Activated T-helper 1 cell treated with anti-CD3 and anti-CD28 coated beads, Interleukin-12 subunit alpha, Interleukin-12 subunit beta, Interleukin-2, Interleukin-4 antibody, amounts not matched to agents 30 ng/mL and 10 ng/mL and 1 ng/mL, durations not matched to agents 14 hours and 24 hours and 36 hours (primary cell): Measurements from ENCODE around the gene SLC35D1. TPM values are rescaled to one million over a fixed set of nuclear protein-coding genes. Genes with fewer than 3 reads are reported as not detected.
"Not testable (repeated sequence)": the region's sequence is repeated elsewhere in the genome, so short reads cannot be mapped to it uniquely, and the experiment has no call there.

Experiments
- DNase-seq: peaks from one replicate; pipeline ENCODE4 v3.0.0; 2021; ENCODE audit warnings: low spot score
- H3K27ac Mint-ChIP-seq: one replicate; pipeline ENCODE4 v1.8.0; 2021; ENCODE audit warnings: mild to moderate bottlenecking, mixed read lengths
- H3K27me3 Mint-ChIP-seq: one replicate; pipeline ENCODE4 v1.8.0; 2022; ENCODE audit warnings: mild to moderate bottlenecking, moderate library complexity, mixed read lengths; ENCODE audit not compliant: insufficient read depth
- H3K36me3 Mint-ChIP-seq: one replicate; pipeline ENCODE4 v1.8.0; 2021; ENCODE audit warnings: low read depth, mixed read lengths
- H3K4me1 Mint-ChIP-seq: one replicate; pipeline ENCODE4 v1.8.0; 2021; ENCODE audit warnings: low read depth, mixed read lengths
- H3K4me3 Mint-ChIP-seq: one replicate; pipeline ENCODE4 v1.8.0; 2021; ENCODE audit warnings: mild to moderate bottlenecking, moderate library complexity, mixed read lengths
- H3K9me3 Mint-ChIP-seq: one replicate; pipeline ENCODE4 v1.8.0; 2021; ENCODE audit warnings: mixed read lengths
- intact Hi-C: fragments of 100-400 bp; cut with micrococcal nuclease; formaldehyde crosslinking; loops from one replicate; pipeline ENCODE4 v1.15.1; 2024
- total RNA-seq: library from RNA; stranded (reverse); gene quantifications from 2 replicates; pipeline ENCODE4 v1.2.3, GENCODE V29; 2022

SLC35D1 gene
- total RNA-seq = 20.4 and 20.5 TPM in 2 replicates

GRCh38 chr1:67053785-67054772, at the start of gene SLC35D1:
SLC35D1 (minus strand) TSS chr1:67054148; CDS start chr1:67054013, 135 bp downstream.
- DNase-seq = peak; percentile 75
- H3K36me3 Mint-ChIP-seq = peaks cover 29% of the 10 kb centered on the region
- intact Hi-C loops = loop anchor here (1.0 to 5.0 kb wide), 12 partner anchors 57 to 631 kb away; partner anchors contain the start of genes DNAI4, GADD45A, MIER1 and SERBP1
- H3K27me3 Mint-ChIP-seq = peaks cover 6% of the 10 kb centered on the region
- peak within 1 kb of the TSS; percentile 94 for H3K27ac Mint-ChIP-seq
- no peaks in the 10 kb centered on the region for H3K9me3 Mint-ChIP-seq
- peak within 1 kb of the TSS; percentile 93 for H3K4me3 Mint-ChIP-seq
- H3K4me1 Mint-ChIP-seq = peaks cover 49% of the 10 kb centered on the region

GRCh38 chr1:67103548-67103947, 49.6 kb upstream of the SLC35D1 start:
- H3K4me3 Mint-ChIP-seq = no peak overlapping the region
- H3K27ac Mint-ChIP-seq = no peak overlapping the region
- intact Hi-C loops = no loop called here
- no peaks in the 10 kb centered on the region for H3K9me3 Mint-ChIP-seq
- H3K27me3 Mint-ChIP-seq = peaks cover 13% of the 10 kb centered on the region
- no peak for DNase-seq
- no peaks in the 10 kb centered on the region for H3K36me3 Mint-ChIP-seq
- no peaks in the 10 kb centered on the region for H3K4me1 Mint-ChIP-seq

- peaks cover 10% of the 10 kb centered on the region for H3K27me3 Mint-ChIP-seq
- no peak overlapping the region for H3K4me3 Mint-ChIP-seq
- H3K9me3 Mint-ChIP-seq = no peaks in the 10 kb centered on the region
- no peak overlapping the region for H3K27ac Mint-ChIP-seq
- no peak for DNase-seq
- H3K36me3 Mint-ChIP-seq = no peaks in the 10 kb centered on the region
- no peaks in the 10 kb centered on the region for H3K4me1 Mint-ChIP-seq
- intact Hi-C loops = no loop called here
These were observed 46.9 kb upstream of the SLC35D1 start for GRCh38 chr1:67100833-67101232.

- no peak for DNase-seq
- H3K4me3 Mint-ChIP-seq = no peak overlapping the region
- no peaks in the 10 kb centered on the region for H3K9me3 Mint-ChIP-seq
- no peaks in the 10 kb centered on the region for H3K36me3 Mint-ChIP-seq
- intact Hi-C loops = no loop called here
- peaks cover 22% of the 10 kb centered on the region for H3K27me3 Mint-ChIP-seq
- H3K4me1 Mint-ChIP-seq = no peaks in the 10 kb centered on the region
- no peak overlapping the region for H3K27ac Mint-ChIP-seq
These were observed 43.4 kb upstream of the SLC35D1 start for GRCh38 chr1:67097305-67097704.

- Mint-ChIP-seq H3K9me3 (no peaks in the 10 kb centered on the region), H3K27ac (no peak overlapping the region), H3K4me3 (no peak overlapping the region), H3K4me1 (no peaks in the 10 kb centered on the region), H3K36me3 (no peaks in the 10 kb centered on the region), H3K27me3 (peaks cover 18% of the 10 kb centered on the region)
- intact Hi-C loops = no loop called here
- no peak for DNase-seq
These were observed 40.2 kb upstream of the SLC35D1 start for GRCh38 chr1:67094191-67094590.

GRCh38 chr1:67089685-67090208, 35.8 kb upstream of the SLC35D1 start:
- H3K4me1 Mint-ChIP-seq = no peaks in the 10 kb centered on the region
- intact Hi-C loops = loop anchor here (2.0 kb wide), 1 partner anchor 15 kb away; no protein-coding TSS in a partner anchor
- H3K9me3 Mint-ChIP-seq = peaks cover 8% of the 10 kb centered on the region
- H3K27me3 Mint-ChIP-seq = peaks cover 15% of the 10 kb centered on the region
- H3K36me3 Mint-ChIP-seq = no peaks in the 10 kb centered on the region
- no peak overlapping the region for H3K27ac Mint-ChIP-seq
- H3K4me3 Mint-ChIP-seq = no peak overlapping the region
- no peak for DNase-seq

- Mint-ChIP-seq H3K4me3 (no peak overlapping the region), H3K4me1 (no peaks in the 10 kb centered on the region)
- intact Hi-C loops = loop anchor here (2.0 kb wide), 1 partner anchor 14 kb away; no protein-coding TSS in a partner anchor
These were observed 34.5 kb upstream of the SLC35D1 start for GRCh38 chr1:67088440-67088839.

GRCh38 chr1:67085326-67085725, 31.4 kb upstream of the SLC35D1 start:
- Mint-ChIP-seq H3K36me3 (no peaks in the 10 kb centered on the region), H3K27me3 (no peaks in the 10 kb centered on the region), H3K4me1 (no peaks in the 10 kb centered on the region), H3K4me3 (no peak overlapping the region), H3K27ac (no peak overlapping the region), H3K9me3 (peaks cover 8% of the 10 kb centered on the region)
- DNase-seq = no peak
- intact Hi-C loops = no loop called here

More at GRCh38 chr1:67088440-67088839, 34.5 kb upstream of the SLC35D1 start:
- Mint-ChIP-seq H3K9me3 (peaks cover 8% of the 10 kb centered on the region), H3K27ac (no peak overlapping the region), H3K27me3 (peaks cover 7% of the 10 kb centered on the region), H3K36me3 (no peaks in the 10 kb centered on the region)
- DNase-seq = no peak

- H3K27me3 Mint-ChIP-seq = no peaks in the 10 kb centered on the region
- H3K4me1 Mint-ChIP-seq = no peaks in the 10 kb centered on the region
- H3K9me3 Mint-ChIP-seq = peaks cover 8% of the 10 kb centered on the region
- H3K4me3 Mint-ChIP-seq = no peak overlapping the region
- no peak for DNase-seq
- no peaks in the 10 kb centered on the region for H3K36me3 Mint-ChIP-seq
- intact Hi-C loops = no loop called here
- H3K27ac Mint-ChIP-seq = no peak overlapping the region
These were observed 30.9 kb upstream of the SLC35D1 start for GRCh38 chr1:67084765-67085318.

- no peak for DNase-seq
- Mint-ChIP-seq H3K4me1 (no peaks in the 10 kb centered on the region), H3K9me3 (peaks cover 15% of the 10 kb centered on the region), H3K27ac (no peak overlapping the region), H3K4me3 (no peak overlapping the region), H3K36me3 (no peaks in the 10 kb centered on the region), H3K27me3 (no peaks in the 10 kb centered on the region)
- intact Hi-C loops = no loop called here
These were observed 24.3 kb upstream of the SLC35D1 start for GRCh38 chr1:67078291-67078690.

GRCh38 chr1:67077593-67077992, 23.6 kb upstream of the SLC35D1 start:
- H3K9me3 Mint-ChIP-seq = peaks cover 20% of the 10 kb centered on the region
- no peaks in the 10 kb centered on the region for H3K4me1 Mint-ChIP-seq
- intact Hi-C loops = no loop called here
- DNase-seq = no peak
- peaks cover 2% of the 10 kb centered on the region for H3K36me3 Mint-ChIP-seq
- no peaks in the 10 kb centered on the region for H3K27me3 Mint-ChIP-seq
- H3K27ac Mint-ChIP-seq = no peak overlapping the region
- no peak overlapping the region for H3K4me3 Mint-ChIP-seq

- intact Hi-C loops = no loop called here
- no peak overlapping the region for H3K27ac Mint-ChIP-seq
- DNase-seq = no peak
- H3K36me3 Mint-ChIP-seq = peaks cover 4% of the 10 kb centered on the region
- peaks cover 3% of the 10 kb centered on the region for H3K27me3 Mint-ChIP-seq
- no peaks in the 10 kb centered on the region for H3K4me1 Mint-ChIP-seq
- no peak overlapping the region for H3K4me3 Mint-ChIP-seq
- peaks cover 41% of the 10 kb centered on the region for H3K9me3 Mint-ChIP-seq
These were observed 18.8 kb upstream of the SLC35D1 start for GRCh38 chr1:67072749-67073148.

GRCh38 chr1:67067655-67068054, 13.7 kb upstream of the SLC35D1 start:
- Mint-ChIP-seq H3K27me3 (peaks cover 12% of the 10 kb centered on the region), H3K9me3 (peaks cover 39% of the 10 kb centered on the region)
- H3K4me3 Mint-ChIP-seq, DNase-seq, H3K36me3 Mint-ChIP-seq, H3K4me1 Mint-ChIP-seq, intact Hi-C loops, H3K27ac Mint-ChIP-seq: not testable (repeated sequence)
